Ovary (tissue), 9 donors: ENCODE data around the gene LYRM7. TPM values are rescaled to one million over a fixed set of nuclear protein-coding genes. Genes with fewer than 3 reads are reported as not detected.

Source experiments
- DNase-seq, 5 donors: peaks; one replicate each; pipeline ENCODE4 v3.0.0-alpha.2; 2019 to 2020
- H3K27ac ChIP-seq, 2 donors: fragments of 200-600 bp; one replicate each; pipeline versions ENCODE4 v1.5.1 to v1.8.0; 2019 to 2022
- H3K27me3 ChIP-seq: fragments of 200-600 bp; one replicate; pipeline ENCODE4 v1.8.0; 2022
- H3K36me3 ChIP-seq: fragments of 200-600 bp; sonication (generic); one replicate; pipeline ENCODE4 v1.5.1; 2019
- H3K4me1 ChIP-seq: one replicate; pipeline ENCODE4 v1.8.1; 2013; ENCODE audit warnings: mild to moderate bottlenecking, moderate library complexity; ENCODE audit not compliant: insufficient read depth
- H3K4me3 ChIP-seq: fragments of 200-600 bp; sonication (generic); one replicate; pipeline ENCODE4 v1.5.1; 2017
- H3K9me3 ChIP-seq, 2 donors: fragments of 200-600 bp in 1 of 2; sonication (generic) in 1 of 2; one replicate each; pipeline versions ENCODE4 v1.5.1 to v1.8.1; 2013 to 2019; ENCODE audit warnings: mild to moderate bottlenecking in 1 of 2, moderate library complexity in 1 of 2
- CTCF ChIP-seq, 3 donors: fragments of 450-650 bp in 2 of 3; fragments of 200-600 bp in 1 of 3; IDR thresholded peaks; one replicate each; pipeline versions ENCODE4 v1.5.1 to v1.8.0; 2016 to 2022; ENCODE audit warnings: antibody characterized with exemption in 3 of 3, mild to moderate bottlenecking in 1 of 3
- EP300 ChIP-seq: sonication (generic); formaldehyde crosslinking; IDR thresholded peaks from one replicate; pipeline ENCODE4 v1.6.1; 2017; ENCODE audit warnings: antibody characterized with exemption
- POLR2A ChIP-seq: fragments of 450-650 bp; IDR thresholded peaks from one replicate; pipeline ENCODE4 v1.6.1; 2017; ENCODE audit warnings: antibody characterized with exemption, mild to moderate bottlenecking, moderate library complexity
- WGBS, 3 donors: extraction: QIAGEN DNeasy Blood & Tissue Kit in 1 of 3; methylation state at CpG; one replicate each; pipeline versions ENCODE4 v1.1.5 to v1.1.7; 2013 to 2017; 5-methylcytosine and 5-hydroxymethylcytosine counted together
- intact Hi-C, 4 donors: fragments of 100-400 bp; cut with DNase I; formaldehyde crosslinking; loops; one replicate each; pipeline versions ENCODE4 v1.11.0 to v1.15.1; 2022 to 2023
- polyA plus RNA-seq, 2 donors: library from polyadenylated mRNA; stranded (reverse); fragments of 200-250 nt in 1 of 2; fragments of 350-450 nt in 1 of 2; fragmentation: Illumina TruSeq in 1 of 2; extraction: RNeasy Lipid Tissue Mini Kit (QIAGEN cat#74804) in 1 of 2; gene quantifications; one replicate each; pipeline ENCODE4 v1.2.3, GENCODE V29; 2013 to 2014
- total RNA-seq, 7 donors: library from RNA; depleted of rRNA in 2 of 7; stranded (reverse); fragments of >200 nt in 2 of 7; fragmentation: NEBNext Ultra II Directional in 3 of 7; extraction: Animal tissue kit (Norgen Biotek cat#: 25700) in 3 of 7; gene quantifications; one replicate each; pipeline versions ENCODE4 v1.1.0 to v1.2.4, GENCODE V29; 2016 to 2023
- donor health status: DM: no; HTN: no; CAD: no; lungs with moderate emphysema.
- donor health status: DM: no; HTN: no; CAD: no.
- donor health status: Bipolar disorder and iron deficiency.
- donor health status: DM: yes; HTN: yes; CAD: no.
- donor health status: DM: no; HTN: no; CAD: no.
- donor health status: DM: yes; HTN: yes; CAD: no.

LYRM7 gene
- total and polyA plus RNA-seq, 9 donors = 3.9 to 17.9 (median 9.0) TPM

DNA sequence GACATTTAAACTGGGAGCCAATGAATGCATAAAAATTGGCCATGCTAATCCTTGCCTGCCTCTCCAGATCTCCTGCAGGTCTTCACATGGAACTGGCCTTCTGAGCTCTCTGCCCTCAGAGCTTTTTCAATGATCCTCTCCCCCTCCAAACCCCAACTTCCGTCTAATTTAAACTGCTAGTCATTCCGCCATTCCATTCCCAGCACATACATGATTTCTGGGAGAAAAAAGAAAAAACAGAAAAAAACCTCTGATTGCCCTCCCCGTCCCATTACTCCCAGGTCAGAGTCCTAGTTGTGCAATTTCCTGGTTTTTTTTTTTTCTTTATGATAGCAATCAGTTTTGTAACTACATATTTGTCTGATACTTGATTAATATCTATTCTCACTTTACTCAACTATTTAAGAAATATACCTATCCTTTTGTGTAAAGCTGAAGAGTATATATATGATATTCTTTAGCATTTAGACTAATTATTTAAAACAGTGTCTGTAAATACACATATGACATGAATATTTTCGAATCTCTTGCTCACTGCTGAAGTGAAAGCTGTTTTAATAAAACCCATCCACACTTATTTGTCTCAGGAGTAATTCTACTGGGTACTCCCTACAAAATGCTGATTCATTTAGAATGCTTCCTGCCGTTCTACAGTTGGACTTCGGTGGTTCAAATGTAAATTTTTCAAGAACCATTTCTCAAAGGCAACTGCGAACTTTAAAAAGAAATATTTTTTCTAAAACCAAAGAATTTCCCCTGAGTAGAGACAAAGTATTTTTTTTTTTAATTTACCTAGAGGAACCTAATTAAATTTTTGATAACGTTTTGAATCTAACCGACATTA is 7.2 kb upstream of the LYRM7 start:
- no peaks in the 10 kb centered on the region for H3K36me3 ChIP-seq
- DNase-seq = no peak
- WGBS, 3 donors = 31 to 33% (median 33%) methylated on average over 9 of the region's 9 CpGs
- H3K27me3 ChIP-seq = no peaks in the 10 kb centered on the region
- no peaks in the 10 kb centered on the region for H3K9me3 ChIP-seq
- no peak for TF ChIP-seq EP300
- TF ChIP-seq CTCF (IDR thresholded peaks at IDR 0.05) = no peak
- TF ChIP-seq POLR2A = no peak
- intact Hi-C loops = loop anchor here in 2 of 4 donors (10.0 kb wide), 2 partner anchors 101 to 251 kb away; partner anchors contain the start of gene CDC42SE2 (in 2 of the 2)
- H3K4me1 ChIP-seq = no peaks in the 10 kb centered on the region
- peak overlapping the region; percentile 79 for H3K4me3 ChIP-seq
- H3K27ac ChIP-seq = no peak overlapping the region

DNA sequence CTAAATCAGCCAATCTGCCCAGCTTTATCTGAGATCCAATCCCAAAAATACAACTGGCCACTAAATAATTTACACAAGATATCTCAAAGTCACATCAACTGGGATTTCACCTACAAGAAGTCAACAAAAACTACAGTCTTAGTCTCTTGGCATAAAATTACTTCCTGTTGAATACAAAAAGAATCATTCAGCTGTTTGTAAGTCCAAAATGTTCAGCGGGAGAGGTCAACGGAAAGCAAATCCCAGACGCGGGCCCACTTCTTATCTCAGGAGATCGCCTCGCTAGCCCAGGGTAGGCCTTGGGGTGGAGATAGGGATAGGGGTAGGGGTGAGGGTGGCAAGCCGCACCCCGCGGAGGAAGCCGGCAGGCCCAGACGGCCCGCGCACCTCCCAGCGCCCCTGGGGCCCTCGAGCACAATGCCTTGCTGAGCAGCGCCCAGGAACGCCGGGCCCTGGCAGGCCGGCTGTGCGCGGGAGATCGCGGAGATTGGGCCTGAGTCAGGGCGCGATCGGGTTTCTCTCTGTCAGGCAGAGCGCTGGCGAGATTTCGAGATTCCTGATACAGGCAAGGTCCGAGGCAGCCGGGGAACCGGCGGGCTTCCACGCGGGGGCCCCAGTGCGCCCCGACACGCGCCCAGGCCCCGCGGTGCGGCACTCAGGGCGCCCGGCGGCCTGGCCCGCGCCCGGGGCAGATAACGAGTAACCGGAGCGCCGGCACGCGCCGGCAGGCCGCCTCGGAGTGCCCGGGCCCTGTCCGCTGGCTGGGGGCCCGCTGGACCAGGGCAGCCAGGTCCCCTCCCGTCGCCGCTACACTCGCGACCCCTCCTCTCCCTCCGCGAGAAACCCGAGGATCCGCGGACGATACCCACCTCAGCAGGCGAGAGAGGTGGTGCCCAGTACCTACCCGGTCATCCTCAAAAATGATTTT is 6.3 kb upstream of the LYRM7 start:
- TF ChIP-seq POLR2A = no peak
- peak in 1 of 3 donors; percentile 16 for TF ChIP-seq CTCF (IDR thresholded peaks at IDR 0.05)
- Histone ChIP-seq H3K27me3 (no peaks in the 10 kb centered on the region), H3K4me3 (peak overlapping the region; percentile 79), H3K27ac (peak overlapping the region; percentile 86 to 87), H3K9me3 (no peaks in the 10 kb centered on the region), H3K36me3 (no peaks in the 10 kb centered on the region), H3K4me1 (no peaks in the 10 kb centered on the region)
- whole genome bisulfite sequencing, 3 donors = 0 to 1% (median 1%) methylated on average over 40 to 73 of the region's 73 CpGs
- intact Hi-C loops = loop anchor here in 3 of 4 donors (5.0 to 10.0 kb wide), 3 partner anchors 100 to 253 kb away; partner anchors contain the start of gene CDC42SE2 (in 2 of the 3)
- DNase-seq = peak; percentile 39 to 72 (median 58)

- peak within 1 kb of the TSS; percentile 79 for H3K4me3 ChIP-seq
- intact Hi-C loops = loop anchor here in 3 of 4 donors (5.0 to 10.0 kb wide), 3 partner anchors 100 to 252 kb away; partner anchors contain the start of gene CDC42SE2 (in 2 of the 3)
- H3K9me3 ChIP-seq = no peaks in the 10 kb centered on the region
- TF ChIP-seq EP300 = no peak
- peak; percentile 79 for TF ChIP-seq POLR2A
- H3K36me3 ChIP-seq = no peaks in the 10 kb centered on the region
- H3K27me3 ChIP-seq = no peaks in the 10 kb centered on the region
- WGBS, 3 donors = 0 to 1% (median 0%) methylated on average over 23 to 33 of the region's 33 CpGs
- no peaks in the 10 kb centered on the region for H3K4me1 ChIP-seq
- peak; percentile 89 to 94 (median 92) for DNase-seq
- peak within 1 kb of the TSS; percentile 86 to 87 for H3K27ac ChIP-seq
These were observed 5.5 kb upstream of the LYRM7 start, which contains the start of gene HINT1 for GRCh38 chr5:131165119-131165727. HINT1 (minus strand) TSS chr5:131165256; CDS start chr5:131165205, 51 bp downstream.

- H3K4me1 ChIP-seq = peaks cover 4% of the 10 kb centered on the region
- no peaks in the 10 kb centered on the region for H3K9me3 ChIP-seq
- no peak overlapping the region for H3K27ac ChIP-seq
- no peaks in the 10 kb centered on the region for H3K36me3 ChIP-seq
- no peaks in the 10 kb centered on the region for H3K27me3 ChIP-seq
- whole genome bisulfite sequencing, 3 donors = 88 to 92% (median 90%) methylated on average over 5 of the region's 5 CpGs
- no peak for DNase-seq
- H3K4me3 ChIP-seq = no peak overlapping the region
- intact Hi-C loops = loop anchor here in 3 of 4 donors (5.0 to 10.0 kb wide), 3 partner anchors 97 to 250 kb away; partner anchors contain the start of gene CDC42SE2 (in 2 of the 3)
- TF ChIP-seq CTCF (IDR thresholded peaks at IDR 0.05) (no peak), POLR2A (no peak), EP300 (no peak)
These were observed 3.1 kb upstream of the LYRM7 start for GRCh38 chr5:131167615-131168014.
